ENCODE data around the gene EGF.
"Not testable (repeated sequence)": the region's sequence is repeated elsewhere in the genome, so short reads cannot be mapped to it uniquely, and the experiment has no call there.

Gene EGF

DNA sequence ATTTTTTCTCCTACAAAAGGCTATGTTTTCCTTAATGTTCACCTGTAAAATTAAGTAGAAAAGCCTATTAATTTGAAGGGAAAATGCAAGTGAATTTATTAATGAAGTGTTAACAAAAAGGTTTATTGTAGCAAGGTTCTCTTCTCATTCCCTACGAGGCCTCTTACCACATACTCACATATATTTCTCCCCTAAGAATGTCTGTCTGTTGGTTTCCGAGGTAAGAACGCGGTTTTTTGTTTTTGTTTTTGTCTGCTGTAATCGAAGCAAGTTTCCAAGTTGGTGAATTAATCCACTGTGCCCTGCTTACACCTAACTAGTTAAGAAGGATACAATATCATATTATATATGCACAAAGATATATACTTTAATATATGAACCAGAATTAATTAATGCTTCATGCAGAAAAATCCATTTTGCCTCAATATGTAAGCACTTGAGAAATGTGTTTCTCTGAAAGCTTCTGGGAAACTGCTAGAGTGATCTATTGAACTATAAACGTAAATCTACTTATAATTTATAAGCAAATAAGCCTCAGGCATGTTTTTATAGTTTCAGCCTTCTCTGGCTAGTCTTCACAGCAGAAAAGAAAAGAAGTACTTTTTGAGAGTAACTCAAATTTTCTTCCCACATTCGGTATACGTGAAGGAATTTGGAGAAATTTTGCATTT, 120.8 kb downstream of the EGF start:
- DNase-seq: no peak

DNA sequence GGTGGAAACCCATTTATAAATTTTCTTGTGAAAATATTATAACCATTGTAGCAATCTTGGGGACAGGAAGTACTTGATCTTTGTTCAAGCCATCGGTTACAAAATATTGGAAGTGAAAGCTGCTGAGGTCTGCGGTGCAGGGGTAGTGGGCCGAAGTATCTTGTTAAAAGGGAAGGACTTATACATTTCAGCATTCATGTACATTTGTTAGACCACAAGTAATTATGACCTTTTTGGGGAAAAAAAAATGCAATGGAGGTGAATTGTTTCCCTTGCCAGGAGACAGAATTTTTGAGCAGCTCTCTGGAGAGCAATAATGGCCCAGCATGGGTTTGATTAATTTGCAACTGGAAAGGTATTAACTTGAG, 121.3 kb downstream of the EGF start:
- no peak for DNase-seq

DNA sequence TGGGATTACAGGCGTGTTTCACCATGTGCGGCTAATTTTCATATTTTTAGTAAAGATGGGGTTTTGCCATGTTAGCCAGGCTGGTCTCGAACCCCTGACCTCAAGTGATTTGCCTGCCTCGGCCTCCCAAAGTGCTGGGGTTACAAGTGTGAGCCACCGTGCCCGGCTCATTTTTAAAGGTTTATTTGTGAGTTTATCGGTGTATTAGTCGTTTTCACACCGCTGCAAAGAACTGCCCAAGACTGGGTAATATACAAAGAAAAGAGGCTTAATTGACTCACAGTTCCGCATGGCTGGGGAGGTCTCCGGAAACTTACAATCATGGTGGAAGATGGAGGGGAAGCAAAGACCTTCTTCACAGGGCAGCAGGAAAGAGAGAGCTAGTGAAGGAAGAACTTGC, 126.5 kb downstream of the EGF start:
- not testable (repeated sequence) for DNase-seq

DNA sequence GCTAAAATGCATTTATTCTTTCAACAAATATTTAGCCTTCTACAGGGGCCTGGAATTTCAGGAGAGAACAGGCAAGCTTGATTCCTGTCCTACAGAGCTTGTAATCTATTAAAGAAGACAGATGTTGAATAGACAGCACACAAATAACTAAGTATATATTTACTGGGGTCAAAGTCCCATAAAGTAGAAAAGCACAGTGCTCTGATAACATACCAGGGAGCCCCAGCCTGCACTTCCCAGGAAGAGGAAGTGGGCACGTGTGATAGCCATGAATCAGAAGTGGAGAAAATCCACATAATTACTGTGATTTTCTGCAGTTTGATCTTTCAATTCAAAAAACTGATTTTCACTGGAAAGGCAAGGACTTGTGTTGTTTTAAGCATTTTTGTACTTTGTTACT, 129.1 kb downstream of the EGF start:
- DNase-seq: no peak

DNA sequence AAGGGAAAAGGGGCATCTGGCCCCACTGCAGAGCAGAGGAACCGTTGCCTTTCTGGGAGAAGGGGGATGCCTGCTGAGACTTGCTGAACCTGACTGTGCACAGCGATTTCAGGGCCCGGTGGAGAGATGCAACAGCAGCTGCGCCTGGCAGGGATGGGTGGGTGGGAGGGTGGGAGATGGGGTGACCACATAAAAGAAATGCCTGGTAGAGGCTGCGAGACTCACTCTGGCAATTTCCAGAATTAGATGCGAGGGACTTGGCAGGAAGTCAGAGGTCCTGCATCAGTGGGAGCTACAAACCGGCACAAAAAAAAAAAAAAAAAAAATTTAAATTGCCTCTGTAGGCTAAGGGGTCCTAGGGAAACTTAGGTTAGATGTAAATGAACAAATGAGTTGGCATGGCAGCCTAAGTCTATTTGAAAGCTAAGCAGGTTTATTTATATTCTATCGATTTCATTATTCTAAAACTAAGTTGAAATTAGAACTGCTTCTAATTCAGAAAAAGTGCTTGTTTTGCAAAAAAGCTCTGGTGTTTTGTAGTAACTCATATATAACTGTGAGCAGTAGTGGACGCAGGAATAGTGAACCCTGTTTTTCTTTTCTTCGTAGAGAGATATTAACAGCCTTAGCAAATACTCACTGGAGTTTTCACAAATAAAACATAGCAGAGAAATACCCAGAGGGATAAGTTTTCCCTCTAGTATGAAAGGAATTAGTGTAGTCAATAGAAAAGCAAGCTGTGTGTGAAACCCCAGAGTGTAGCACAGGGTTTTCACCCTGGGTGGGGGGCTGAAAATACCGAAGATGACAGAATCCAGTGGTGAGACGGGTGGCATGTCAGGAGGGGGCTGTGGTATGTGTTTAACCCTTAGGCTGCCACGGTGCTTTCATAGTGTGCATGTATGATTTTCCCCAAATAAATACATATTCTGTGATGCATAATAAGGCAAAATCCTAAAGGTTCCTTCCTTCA, 130.1 kb downstream of the EGF start:
- DNase-seq: peak in 1 of 56 donors; percentile 26

DNA sequence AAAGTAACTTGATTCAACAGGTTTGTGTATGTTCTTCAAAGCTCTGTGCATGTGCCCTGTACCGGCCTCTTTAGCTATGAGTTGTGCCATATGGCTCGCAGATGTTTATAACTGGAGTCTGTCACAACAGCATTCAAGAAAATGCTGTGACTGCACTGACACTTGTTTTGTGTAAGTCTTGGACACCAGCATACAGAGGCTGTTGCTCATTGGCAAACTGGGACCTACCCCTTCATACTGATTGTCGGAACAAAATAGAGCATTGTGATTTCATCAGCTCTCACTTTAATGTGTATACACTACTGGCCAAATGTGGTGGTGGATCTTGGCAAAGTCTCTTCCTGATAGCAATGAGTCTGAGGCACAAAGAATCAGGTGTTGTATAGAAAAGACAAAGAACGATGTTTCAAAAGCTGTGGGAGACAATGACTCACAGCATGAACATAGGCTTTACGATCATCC, 133.9 kb downstream of the EGF start:
- peak in 6 of 56 donors; percentile 4 to 34 (median 17) for DNase-seq

DNA sequence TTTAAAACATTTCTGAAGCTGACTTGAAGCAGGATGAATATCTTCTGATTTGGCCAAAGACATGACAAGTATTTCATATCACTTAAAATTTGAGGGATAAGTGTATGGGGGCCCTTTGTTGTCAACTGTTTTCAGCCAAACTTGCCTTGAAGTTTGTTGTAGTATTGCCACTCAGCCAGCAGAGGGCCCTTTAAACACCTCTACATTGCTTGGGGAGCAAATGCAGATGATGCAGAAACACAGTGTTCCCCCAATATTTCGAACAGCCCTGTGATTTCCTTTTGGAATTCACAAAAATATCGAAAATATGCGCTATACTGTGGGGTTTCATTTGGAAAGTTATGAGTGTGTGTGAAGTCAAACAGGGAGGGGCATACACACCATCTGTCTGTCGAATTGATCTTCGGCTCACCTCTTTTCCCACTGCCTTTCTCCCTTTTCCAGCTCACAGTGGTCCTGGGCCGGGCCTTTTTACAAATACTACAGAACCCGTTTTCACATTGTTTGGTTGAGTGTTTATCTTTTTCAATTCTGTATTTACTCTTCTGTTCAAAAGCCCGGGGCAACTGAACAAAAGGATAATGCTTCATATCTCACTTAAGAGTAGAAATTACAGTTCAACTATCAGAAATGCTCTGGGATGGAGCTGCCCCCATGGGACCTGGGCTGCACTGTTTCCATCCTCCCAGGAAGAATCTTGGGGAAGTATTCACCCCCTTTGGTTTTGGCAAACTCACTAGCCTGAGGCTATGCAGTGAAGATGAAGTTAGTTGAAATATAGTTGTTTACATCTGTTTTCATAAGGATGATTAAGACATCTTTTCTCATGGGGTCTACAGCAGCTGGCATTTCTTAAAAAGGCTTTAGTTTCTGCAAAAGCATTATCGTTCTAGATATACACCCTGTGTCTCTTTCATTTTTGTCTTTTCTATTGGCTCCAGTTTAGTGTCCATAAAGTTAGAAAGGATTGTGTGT, 137.6 kb downstream of the EGF start:
- peak in 38 of 56 donors; percentile 5 to 63 (median 20) for DNase-seq

DNA sequence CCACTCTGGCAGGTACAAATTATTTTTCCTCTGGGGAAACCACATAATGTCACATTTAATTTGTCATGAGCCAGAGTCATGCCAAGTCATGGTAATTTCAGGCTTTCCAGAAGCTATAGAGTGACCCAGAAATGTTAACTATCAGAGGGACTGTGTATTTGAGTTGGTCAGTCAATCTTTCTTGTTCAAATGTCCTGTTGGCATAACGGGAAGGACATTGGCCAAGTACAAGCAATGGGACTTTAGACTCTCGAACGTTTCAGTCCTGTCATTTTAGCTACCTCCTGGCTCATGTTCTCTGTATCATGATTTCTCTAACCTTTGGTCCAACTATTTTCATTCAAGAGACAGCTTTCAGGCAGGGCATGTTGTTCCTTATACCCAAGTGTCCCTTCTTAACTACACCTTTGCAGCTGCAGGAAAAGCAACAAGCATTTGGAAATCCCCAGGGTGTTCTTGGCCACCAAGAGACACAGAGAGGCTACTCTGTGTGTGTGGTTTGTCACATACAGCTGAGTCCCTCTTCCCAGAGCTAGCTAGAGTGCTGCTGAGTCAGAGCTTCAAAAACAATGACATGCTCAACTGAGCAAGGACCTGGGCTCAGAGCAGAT, 142.6 kb downstream of the EGF start:
- peak in 12 of 56 donors; percentile 4 to 32 (median 18) for DNase-seq

DNA sequence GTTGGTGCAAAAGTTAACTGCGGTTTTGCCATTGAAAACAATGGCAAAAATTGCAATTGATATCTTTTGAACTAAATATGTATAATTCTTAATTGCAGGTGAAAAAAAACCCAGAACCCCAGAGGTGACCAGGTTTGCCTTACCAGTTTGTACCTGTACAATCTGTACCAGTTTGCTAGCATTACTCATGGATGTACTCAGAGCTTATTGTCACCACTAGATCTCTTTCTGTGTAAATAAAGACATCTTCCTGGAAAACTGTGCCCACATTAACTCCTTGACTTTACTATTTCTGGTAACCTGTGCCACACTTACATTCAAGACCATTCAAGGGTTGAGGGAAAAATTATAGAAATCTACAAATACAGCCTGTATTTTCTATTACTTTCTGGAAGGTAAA, 146.0 kb downstream of the EGF start:
- DNase-seq: no peak

DNA sequence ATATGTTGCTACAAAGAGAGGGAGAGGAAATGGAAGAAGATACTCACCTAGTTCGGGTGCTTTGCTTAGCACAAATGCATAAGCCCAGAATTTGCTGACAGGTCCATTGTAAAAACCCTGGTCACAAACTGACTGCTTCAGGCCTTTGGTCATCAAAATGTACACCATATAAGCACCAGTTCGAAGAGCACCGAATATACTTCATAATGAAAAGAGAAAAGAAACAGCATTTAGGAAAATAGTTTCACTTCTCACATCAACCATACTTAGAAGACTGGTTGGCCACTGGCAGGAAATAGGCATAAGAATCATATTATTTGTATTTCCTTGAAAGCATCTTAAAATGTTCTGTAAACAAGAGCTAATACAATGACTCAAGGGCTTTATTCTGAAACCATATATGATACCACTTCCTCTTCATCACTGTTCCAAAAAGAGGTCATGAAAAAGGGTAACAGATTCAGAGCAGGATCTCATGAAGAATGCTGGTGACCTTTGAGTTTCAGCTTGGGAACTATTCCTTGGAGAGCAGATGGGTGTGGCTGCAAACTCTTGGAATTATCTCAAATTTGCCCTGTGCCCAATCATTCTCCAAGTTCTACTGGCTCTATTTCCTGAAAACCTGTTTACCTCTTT, 147.0 kb downstream of the EGF start:
- DNase-seq: no peak

DNA sequence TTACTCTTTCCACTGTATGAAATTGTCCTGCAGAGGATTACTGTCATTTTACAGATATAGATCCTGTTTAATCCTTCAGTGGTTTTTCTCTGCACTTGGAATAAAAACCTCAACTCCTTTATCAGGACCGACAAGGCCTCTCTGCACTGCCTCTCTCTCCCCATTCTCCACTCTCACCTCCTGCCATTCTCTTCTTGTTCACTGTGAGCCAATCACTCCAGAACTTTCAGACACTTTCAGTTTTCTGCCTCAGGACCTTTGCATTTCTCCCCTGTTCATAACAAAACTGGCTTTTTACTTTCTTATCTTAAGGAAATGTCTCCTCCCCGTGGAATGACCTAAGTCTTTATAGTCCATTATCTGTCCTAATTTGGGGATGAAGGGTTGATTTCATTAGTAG, 148.4 kb downstream of the EGF start:
- no peak for DNase-seq

Data from nucleus accumbens (tissue), 56 donors.